CD4-positive, CD25-positive, alpha-beta regulatory T cell (primary cell): Measurements from ENCODE around the gene NID1. TPM values are rescaled to one million over a fixed set of nuclear protein-coding genes. Genes with fewer than 3 reads are reported as not detected.
"Not testable (repeated sequence)": the region's sequence is repeated elsewhere in the genome, so short reads cannot be mapped to it uniquely, and the experiment has no call there.

ENCODE experiments used
- ATAC-seq, 2 donors: fragments of 150-1000 bp; cut with Tn5 transposase; one replicate each; pipeline ENCODE4 v1.10.0; 2021; ENCODE audit warnings: low read depth in 2 of 2, moderate number of reproducible peaks in 2 of 2, moderate library complexity in 1 of 2
- DNase-seq, 3 donors: peaks; one replicate each; pipeline versions ENCODE4 v3.0.0 to v3.0.0-alpha.2; 2012 to 2022; ENCODE audit warnings: mixed read lengths in 1 of 3
- H3K27ac ChIP-seq: one replicate; pipeline ENCODE4 v1.7.0; 2013; ENCODE audit warnings: mild to moderate bottlenecking, low read length; ENCODE audit not compliant: insufficient read depth, poor library complexity, severe bottlenecking
- H3K27me3 ChIP-seq: one replicate; pipeline ENCODE4 v1.7.0; 2013; ENCODE audit warnings: low read length; ENCODE audit not compliant: control insufficient read depth, insufficient read depth
- H3K36me3 ChIP-seq: one replicate; pipeline ENCODE4 v1.7.0; 2013; ENCODE audit warnings: mild to moderate bottlenecking, low read length, moderate library complexity; ENCODE audit not compliant: control insufficient read depth, insufficient read depth
- H3K4me1 ChIP-seq: 2 replicates; pipeline ENCODE4 v1.7.0; 2013; ENCODE audit warnings: mild to moderate bottlenecking, low read length; ENCODE audit not compliant: insufficient read depth, control insufficient read depth, poor library complexity, severe bottlenecking
- H3K4me3 ChIP-seq: one replicate; pipeline ENCODE4 v1.7.0; 2013; ENCODE audit warnings: low read depth, mild to moderate bottlenecking, low read length, moderate library complexity
- H3K9me3 ChIP-seq, 2 experiments: 1 replicate in 1 of 2; 2 replicates in 1 of 2; pipeline ENCODE4 v1.7.0; 2013; ENCODE audit warnings: low read length in 2 of 2, mild to moderate bottlenecking in 1 of 2, moderate library complexity in 1 of 2; ENCODE audit not compliant: control insufficient read depth in 2 of 2
- H3K27ac Mint-ChIP-seq, 3 donors: one replicate each; pipeline ENCODE4 v1.8.0; 2020 to 2022; ENCODE audit warnings: mild to moderate bottlenecking in 3 of 3, mixed read lengths in 3 of 3, moderate library complexity in 2 of 3
- H3K27me3 Mint-ChIP-seq: one replicate; pipeline ENCODE4 v1.8.0; 2022; ENCODE audit warnings: mild to moderate bottlenecking, mixed read lengths
- H3K36me3 Mint-ChIP-seq: one replicate; pipeline ENCODE4 v1.8.0; 2020; ENCODE audit warnings: mixed read lengths
- H3K4me1 Mint-ChIP-seq, 4 donors: one replicate each; pipeline ENCODE4 v1.8.0; 2020 to 2022; ENCODE audit warnings: mixed read lengths in 4 of 4, mild to moderate bottlenecking in 1 of 4
- H3K4me3 Mint-ChIP-seq, 4 donors: one replicate each; pipeline ENCODE4 v1.8.0; 2020 to 2022; ENCODE audit warnings: mild to moderate bottlenecking in 4 of 4, mixed read lengths in 4 of 4, moderate library complexity in 3 of 4
- H3K9me3 Mint-ChIP-seq, 7 donors: one replicate each; pipeline ENCODE4 v1.8.0; 2020 to 2022; ENCODE audit warnings: mixed read lengths in 7 of 7, mild to moderate bottlenecking in 3 of 7, moderate library complexity in 2 of 7
- polyA plus RNA-seq, 4 donors: library from polyadenylated mRNA; unstranded; fragments of 300-500 nt; fragmentation: Illumina TruSeq; gene quantifications; one replicate each; pipeline ENCODE4 v1.2.3, GENCODE V29; 2021
- total RNA-seq: library from RNA; stranded (reverse); gene quantifications from one replicate; pipeline ENCODE4 v1.2.3, GENCODE V29; 2022

The NID1 gene
- total and polyA plus RNA-seq, 5 donors from 2014 or later = 0.10 TPM; not detected in 4

DNA sequence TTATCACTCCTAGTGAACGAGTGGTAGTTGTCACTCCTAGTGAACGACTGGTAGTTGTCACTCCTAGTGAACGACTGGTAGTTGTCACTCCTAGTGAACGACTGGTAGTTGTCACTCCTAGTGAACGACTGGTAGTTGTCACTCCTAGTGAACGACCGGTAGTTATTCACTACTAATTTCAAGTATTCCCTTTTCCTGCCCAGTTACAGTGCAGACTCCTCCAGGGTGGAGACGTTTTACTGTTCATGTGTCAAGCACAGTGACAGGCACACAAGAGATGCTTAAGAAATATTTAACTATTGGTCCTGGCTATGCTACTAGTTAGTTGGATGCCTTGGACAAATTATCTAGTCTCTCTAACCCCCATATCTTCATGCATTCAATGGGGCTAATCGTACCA, 61.8 kb downstream of the NID1 start:
- not testable (repeated sequence) for H3K36me3 Mint-ChIP-seq, H3K27ac Mint-ChIP-seq, ATAC-seq, DNase-seq, H3K9me3 Mint-ChIP-seq, H3K9me3 ChIP-seq, H3K4me3 ChIP-seq, H3K4me3 Mint-ChIP-seq, H3K27me3 ChIP-seq, H3K27ac ChIP-seq, H3K36me3 ChIP-seq, H3K27me3 Mint-ChIP-seq
- H3K4me1 ChIP-seq = peaks cover 20% of the 10 kb centered on the region
- peaks cover 5 to 35% (median 27%) of the 10 kb centered on the region in 4 donors for H3K4me1 Mint-ChIP-seq

- Histone ChIP-seq H3K27me3 (no peaks in the 10 kb centered on the region), H3K27ac (no peak overlapping the region), H3K9me3 (no peaks in the 10 kb centered on the region), H3K4me1 (peaks cover 20% of the 10 kb centered on the region), H3K36me3 (no peaks in the 10 kb centered on the region), H3K4me3 (no peak overlapping the region)
- Mint-ChIP-seq H3K9me3 (no peaks in the 10 kb centered on the region), H3K27me3 (no peaks in the 10 kb centered on the region), H3K4me3 (no peak overlapping the region), H3K4me1 (peaks cover 5 to 38% (median 27%) of the 10 kb centered on the region in 4 donors), H3K27ac (no peak overlapping the region), H3K36me3 (no peaks in the 10 kb centered on the region)
- no peak for ATAC-seq
- DNase-seq = no peak
These were observed 62.3 kb downstream of the NID1 start for GRCh38 chr1:236002572-236002971.

DNA sequence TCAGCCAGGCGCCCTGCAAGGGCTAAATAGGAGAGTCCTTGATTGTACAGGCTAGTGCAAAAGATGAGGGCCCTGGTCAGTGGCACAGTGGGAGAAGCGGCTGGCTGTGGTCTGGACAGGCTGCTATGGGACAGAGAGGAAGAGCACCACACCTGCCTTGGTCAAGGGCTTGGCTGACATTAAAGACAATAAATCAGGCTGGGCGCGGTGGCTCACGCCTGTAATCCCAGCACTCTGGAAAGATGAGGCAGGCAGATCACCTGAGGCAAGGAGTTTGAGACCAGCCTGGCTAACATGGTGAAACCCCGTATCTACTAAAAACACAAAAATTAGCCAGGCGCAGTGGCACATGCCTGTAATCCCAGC, 62.9 kb downstream of the NID1 start:
- H3K9me3 ChIP-seq = no peaks in the 10 kb centered on the region
- no peak for ATAC-seq
- H3K4me1 ChIP-seq = peaks cover 20% of the 10 kb centered on the region
- no peaks in the 10 kb centered on the region for H3K27me3 ChIP-seq
- no peaks in the 10 kb centered on the region for H3K9me3 Mint-ChIP-seq
- peak overlapping the region in 1 of 4 donors; percentile 70 for H3K4me3 Mint-ChIP-seq
- H3K4me1 Mint-ChIP-seq = peaks cover 5 to 38% (median 27%) of the 10 kb centered on the region in 4 donors
- H3K27ac Mint-ChIP-seq = peak overlapping the region in 1 of 3 donors; percentile 17
- no peak overlapping the region for H3K27ac ChIP-seq
- no peak for DNase-seq
- H3K27me3 Mint-ChIP-seq = no peaks in the 10 kb centered on the region
- H3K36me3 ChIP-seq = no peaks in the 10 kb centered on the region
- H3K4me3 ChIP-seq = no peak overlapping the region
- no peaks in the 10 kb centered on the region for H3K36me3 Mint-ChIP-seq

DNA sequence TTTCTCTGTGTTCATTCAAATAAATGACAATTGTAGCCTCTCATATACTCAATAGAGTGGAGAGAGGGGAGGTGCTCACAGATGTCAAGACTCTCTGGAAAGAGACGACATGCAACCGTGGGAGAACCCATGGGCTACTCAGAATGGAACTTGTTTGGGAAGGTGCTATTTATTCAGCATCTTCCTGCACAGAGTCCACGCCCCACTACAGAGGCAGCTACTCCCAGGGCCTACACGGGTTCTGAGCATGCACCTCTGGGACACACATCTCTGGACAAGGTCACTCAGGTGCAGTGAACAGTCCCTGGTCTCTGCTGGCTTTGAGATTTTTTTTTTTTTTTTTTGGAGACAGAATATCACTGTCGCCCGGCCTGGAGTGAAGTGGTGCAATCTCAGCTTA, 64.1 kb downstream of the NID1 start:
- no peaks in the 10 kb centered on the region for H3K9me3 Mint-ChIP-seq
- no peaks in the 10 kb centered on the region for H3K36me3 Mint-ChIP-seq
- Histone ChIP-seq H3K9me3 (no peaks in the 10 kb centered on the region), H3K36me3 (no peaks in the 10 kb centered on the region), H3K27ac (no peak overlapping the region), H3K27me3 (no peaks in the 10 kb centered on the region), H3K4me3 (no peak overlapping the region), H3K4me1 (peaks cover 20% of the 10 kb centered on the region)
- ATAC-seq = no peak
- no peaks in the 10 kb centered on the region for H3K27me3 Mint-ChIP-seq
- no peak for DNase-seq
- peak overlapping the region in 2 of 3 donors; percentile 73 to 83 for H3K27ac Mint-ChIP-seq
- peak overlapping the region in 1 of 4 donors; percentile 29 for H3K4me3 Mint-ChIP-seq
- H3K4me1 Mint-ChIP-seq = peaks cover 5 to 38% (median 27%) of the 10 kb centered on the region in 4 donors

- ATAC-seq (peak; percentile 90 to 93), DNase-seq (peak; percentile 48 to 86 (median 57))
- Mint-ChIP-seq H3K9me3 (no peaks in the 10 kb centered on the region), H3K4me3 (peak overlapping the region; percentile 5 to 75 (median 59)), H3K27ac (peak overlapping the region; percentile 83 to 95 (median 95)), H3K36me3 (no peaks in the 10 kb centered on the region), H3K4me1 (peaks cover 5 to 41% (median 27%) of the 10 kb centered on the region in 4 donors), H3K27me3 (no peaks in the 10 kb centered on the region)
- H3K4me3 ChIP-seq = peak overlapping the region; percentile 56
- H3K9me3 ChIP-seq = no peaks in the 10 kb centered on the region
- H3K4me1 ChIP-seq = peaks cover 20% of the 10 kb centered on the region
- no peaks in the 10 kb centered on the region for H3K36me3 ChIP-seq
- H3K27me3 ChIP-seq = no peaks in the 10 kb centered on the region
- peak overlapping the region; percentile 81 for H3K27ac ChIP-seq
These were observed 65.5 kb downstream of the NID1 start for GRCh38 chr1:235999259-235999925.

DNA sequence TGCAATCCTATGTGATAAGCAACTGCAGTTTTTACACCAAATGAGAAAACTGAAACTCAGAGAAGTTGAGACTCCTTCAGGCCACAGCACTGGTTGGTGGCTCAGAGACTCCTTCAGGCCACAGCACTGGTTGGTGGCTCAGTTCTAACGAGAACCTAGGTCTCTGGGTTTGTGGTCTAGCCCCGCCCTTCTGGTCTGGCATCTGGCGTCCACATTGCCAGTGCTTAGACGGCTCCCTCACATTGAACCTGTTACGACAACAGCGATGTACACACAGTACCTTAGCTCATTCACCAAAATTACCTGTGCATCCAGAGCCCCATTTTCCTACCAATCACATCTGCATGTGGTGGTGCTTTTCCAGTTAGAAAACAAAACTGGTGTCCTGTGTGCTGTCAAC, 66.1 kb downstream of the NID1 start:
- Mint-ChIP-seq H3K27ac (peak overlapping the region; percentile 83 to 95 (median 95)), H3K27me3 (no peaks in the 10 kb centered on the region), H3K4me3 (peak overlapping the region; percentile 5 to 66 (median 36)), H3K4me1 (peaks cover 5 to 38% (median 24%) of the 10 kb centered on the region in 4 donors), H3K9me3 (no peaks in the 10 kb centered on the region), H3K36me3 (no peaks in the 10 kb centered on the region)
- Histone ChIP-seq H3K4me3 (peak overlapping the region; percentile 56), H3K27ac (peak overlapping the region; percentile 81), H3K27me3 (no peaks in the 10 kb centered on the region), H3K4me1 (peaks cover 20% of the 10 kb centered on the region), H3K36me3 (no peaks in the 10 kb centered on the region), H3K9me3 (no peaks in the 10 kb centered on the region)
- DNase-seq (peak; percentile 8 to 57 (median 12)), ATAC-seq (peak in 1 of 2 donors; percentile 19)

DNA sequence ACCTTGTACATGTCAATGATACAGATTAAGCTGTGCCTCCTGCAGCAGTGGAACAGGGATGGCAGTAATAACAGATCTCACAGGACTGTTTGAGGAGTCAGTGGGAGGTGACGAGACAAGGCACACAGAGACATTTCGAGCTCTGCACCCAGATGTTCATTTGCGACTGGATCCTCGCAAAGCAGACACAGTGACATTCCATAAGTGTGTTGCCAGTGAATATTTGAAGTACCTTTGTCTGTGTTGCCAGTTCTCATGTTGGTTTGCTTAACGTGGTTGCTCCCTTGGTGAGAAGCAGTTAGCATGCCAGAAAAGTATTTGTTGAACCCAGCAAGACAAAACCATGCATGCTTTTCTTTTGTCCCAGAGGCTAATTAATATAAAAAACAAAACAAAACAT, 67.0 kb downstream of the NID1 start:
- ATAC-seq = no peak
- Histone ChIP-seq H3K27ac (no peak overlapping the region), H3K4me3 (no peak overlapping the region), H3K27me3 (no peaks in the 10 kb centered on the region), H3K9me3 (no peaks in the 10 kb centered on the region), H3K36me3 (no peaks in the 10 kb centered on the region), H3K4me1 (peaks cover 20% of the 10 kb centered on the region)
- no peak for DNase-seq
- peak overlapping the region in 2 of 3 donors; percentile 38 to 60 for H3K27ac Mint-ChIP-seq
- H3K4me1 Mint-ChIP-seq = peaks cover 5 to 35% (median 23%) of the 10 kb centered on the region in 4 donors
- H3K4me3 Mint-ChIP-seq = peak overlapping the region in 1 of 4 donors; percentile 52
- H3K27me3 Mint-ChIP-seq = no peaks in the 10 kb centered on the region
- no peaks in the 10 kb centered on the region for H3K36me3 Mint-ChIP-seq
- no peaks in the 10 kb centered on the region for H3K9me3 Mint-ChIP-seq

- Histone ChIP-seq H3K4me1 (peaks cover 20% of the 10 kb centered on the region), H3K9me3 (no peaks in the 10 kb centered on the region), H3K27ac (no peak overlapping the region), H3K36me3 (no peaks in the 10 kb centered on the region), H3K4me3 (no peak overlapping the region), H3K27me3 (no peaks in the 10 kb centered on the region)
- no peak overlapping the region for H3K27ac Mint-ChIP-seq
- H3K4me1 Mint-ChIP-seq = peaks cover 5 to 35% (median 23%) of the 10 kb centered on the region in 4 donors
- H3K27me3 Mint-ChIP-seq = peaks cover 4% of the 10 kb centered on the region
- ATAC-seq (no peak), DNase-seq (no peak)
- H3K9me3 Mint-ChIP-seq = no peaks in the 10 kb centered on the region
- peak overlapping the region in 1 of 4 donors; percentile 43 for H3K4me3 Mint-ChIP-seq
- H3K36me3 Mint-ChIP-seq = no peaks in the 10 kb centered on the region
These were observed 67.8 kb downstream of the NID1 start for GRCh38 chr1:235997049-235997448.
